GM03348 (cell line): ENCODE data around the gene ACOX2.
A peak's percentile ranks its signal among the peaks of the same experiment; 100 is the strongest.
"Not testable (repeated sequence)": the region's sequence is repeated elsewhere in the genome, so short reads cannot be mapped to it uniquely, and the experiment has no call there.

Source experiments
- DNase-seq: peaks from one replicate; pipeline ENCODE4 v3.0.0; 2012; ENCODE audit warnings: low spot score

The ACOX2 gene

DNA sequence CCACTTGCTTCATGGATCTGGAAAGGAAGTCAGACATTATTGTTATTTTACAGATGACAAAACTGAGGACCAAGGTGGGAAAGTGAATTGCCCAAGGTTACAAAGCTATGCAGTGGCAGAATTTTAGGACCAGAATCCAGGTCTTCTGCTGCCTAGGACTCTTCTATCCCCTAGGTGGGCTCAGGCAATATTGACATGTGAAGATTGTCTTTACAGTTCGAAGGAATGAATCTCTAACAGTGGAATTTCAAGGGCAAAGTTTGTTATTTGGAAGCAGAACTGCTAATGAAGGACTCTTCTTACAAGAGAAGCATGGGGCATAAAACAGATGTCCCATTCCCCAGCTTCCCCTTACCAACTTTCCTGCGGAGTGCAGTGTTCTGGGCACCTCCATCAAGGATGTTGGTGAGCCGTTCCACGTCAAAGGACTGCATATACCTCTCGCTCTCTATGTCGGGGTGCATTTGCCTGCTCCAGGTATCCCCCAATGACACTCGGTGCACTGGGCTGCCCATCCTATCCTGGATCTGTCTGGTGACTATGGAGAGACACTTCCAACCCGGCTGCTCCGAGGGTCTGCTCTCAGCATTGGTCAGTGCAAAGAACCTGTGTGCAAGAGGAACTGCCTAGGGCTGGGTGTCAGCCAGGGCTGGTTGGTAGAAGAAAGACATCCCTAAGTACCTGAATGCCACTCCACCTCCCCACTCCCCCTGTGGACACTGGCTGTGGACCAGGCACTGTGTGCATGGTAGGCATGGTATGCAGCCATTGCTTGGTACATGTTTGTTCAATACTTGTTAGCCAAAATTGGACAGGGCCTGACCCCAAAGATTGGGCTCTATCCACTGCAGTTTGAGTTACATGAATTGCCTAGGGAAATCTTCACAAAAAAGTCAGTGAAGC lies 2.1 kb downstream of the ACOX2 start:
- DNase-seq, result no peak

DNA sequence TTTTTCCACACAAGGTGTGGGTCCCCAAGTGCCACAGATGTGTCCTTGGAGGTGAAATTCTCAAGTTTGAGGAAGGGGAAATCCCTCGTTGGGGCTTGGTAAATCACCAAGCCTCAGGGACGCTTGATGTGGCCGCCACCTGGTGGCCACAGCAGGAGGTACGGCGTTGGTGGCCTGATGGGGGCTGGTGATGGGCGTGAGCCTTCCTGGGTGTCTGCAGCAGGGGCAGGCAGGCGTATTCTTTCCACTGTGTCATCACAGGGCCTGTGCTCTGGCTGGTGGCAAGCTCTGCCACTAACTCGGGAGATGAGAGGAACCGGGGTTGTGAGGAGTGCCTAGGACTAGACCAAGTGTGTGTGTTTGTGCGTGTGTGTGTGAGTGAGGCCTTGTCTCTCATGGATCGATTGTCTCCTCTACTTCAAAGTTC lies 4.2 kb downstream of the ACOX2 start:
- DNase-seq, result peak; percentile 91

DNA sequence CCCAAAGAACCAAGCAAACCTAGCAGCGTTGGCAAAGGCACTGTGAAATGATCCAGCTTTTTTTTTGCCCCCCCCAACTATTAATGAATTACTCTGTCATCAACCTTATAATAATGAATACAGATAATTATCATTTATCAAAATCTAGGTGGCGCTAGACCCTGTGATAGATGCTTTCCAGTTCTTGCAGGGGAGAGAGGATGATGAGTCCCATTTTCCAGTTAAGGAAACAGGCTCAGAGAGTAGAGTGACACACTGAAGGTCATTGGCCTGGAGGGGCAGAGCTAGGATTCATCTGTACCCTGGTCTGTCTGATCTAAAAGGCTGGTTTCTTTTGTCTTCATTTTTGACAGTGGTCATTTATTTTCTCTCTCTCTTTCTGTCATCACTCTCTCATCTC lies 5.0 kb downstream of the ACOX2 start:
- peak; percentile 20 for DNase-seq

DNA sequence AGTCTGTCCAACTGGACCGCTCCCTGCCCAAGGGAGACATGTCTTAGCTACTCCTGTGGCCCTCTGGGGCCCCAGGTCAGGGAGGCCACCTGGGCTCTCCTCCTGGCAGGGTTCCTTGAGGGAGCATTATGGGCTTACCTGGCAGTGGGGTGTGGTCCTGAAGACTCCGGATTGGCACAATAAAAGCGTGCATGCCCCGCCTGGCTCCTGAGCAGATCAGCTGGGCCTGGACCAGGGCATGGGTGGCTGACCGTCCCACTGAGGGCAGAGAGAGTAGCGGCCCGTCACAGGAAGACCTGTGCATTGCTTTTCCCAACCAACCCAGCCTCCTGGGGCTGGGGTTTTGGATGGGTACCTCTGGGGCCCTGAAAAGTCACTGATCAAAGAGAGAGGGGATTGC lies 5.4 kb downstream of the ACOX2 start:
- no peak for DNase-seq

DNA sequence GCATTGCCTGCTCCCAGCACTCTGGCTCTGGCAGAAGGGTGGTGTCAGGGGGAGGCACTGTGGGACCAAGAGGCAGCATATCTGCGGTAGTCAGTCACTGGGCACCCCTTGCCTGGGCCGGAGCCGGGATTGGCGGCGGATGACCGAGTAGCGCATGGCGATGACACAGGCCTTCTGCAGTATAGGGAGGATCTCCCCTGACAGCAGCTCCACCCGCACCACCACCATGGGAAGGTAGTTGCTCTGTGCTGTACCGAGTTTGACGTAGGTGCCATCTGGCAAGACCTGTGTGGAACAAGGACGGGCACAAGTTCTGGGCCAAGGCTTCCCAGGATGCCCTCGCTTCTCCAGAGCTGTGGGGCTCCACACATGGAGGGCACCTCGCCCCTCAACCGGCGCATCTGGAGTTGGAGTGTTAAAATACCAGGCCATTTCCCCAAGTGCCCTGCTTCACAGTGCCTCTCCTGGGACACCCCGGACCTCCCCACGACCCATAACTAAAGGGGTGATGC lies 6.6 kb downstream of the ACOX2 start:
- no peak for DNase-seq

DNA sequence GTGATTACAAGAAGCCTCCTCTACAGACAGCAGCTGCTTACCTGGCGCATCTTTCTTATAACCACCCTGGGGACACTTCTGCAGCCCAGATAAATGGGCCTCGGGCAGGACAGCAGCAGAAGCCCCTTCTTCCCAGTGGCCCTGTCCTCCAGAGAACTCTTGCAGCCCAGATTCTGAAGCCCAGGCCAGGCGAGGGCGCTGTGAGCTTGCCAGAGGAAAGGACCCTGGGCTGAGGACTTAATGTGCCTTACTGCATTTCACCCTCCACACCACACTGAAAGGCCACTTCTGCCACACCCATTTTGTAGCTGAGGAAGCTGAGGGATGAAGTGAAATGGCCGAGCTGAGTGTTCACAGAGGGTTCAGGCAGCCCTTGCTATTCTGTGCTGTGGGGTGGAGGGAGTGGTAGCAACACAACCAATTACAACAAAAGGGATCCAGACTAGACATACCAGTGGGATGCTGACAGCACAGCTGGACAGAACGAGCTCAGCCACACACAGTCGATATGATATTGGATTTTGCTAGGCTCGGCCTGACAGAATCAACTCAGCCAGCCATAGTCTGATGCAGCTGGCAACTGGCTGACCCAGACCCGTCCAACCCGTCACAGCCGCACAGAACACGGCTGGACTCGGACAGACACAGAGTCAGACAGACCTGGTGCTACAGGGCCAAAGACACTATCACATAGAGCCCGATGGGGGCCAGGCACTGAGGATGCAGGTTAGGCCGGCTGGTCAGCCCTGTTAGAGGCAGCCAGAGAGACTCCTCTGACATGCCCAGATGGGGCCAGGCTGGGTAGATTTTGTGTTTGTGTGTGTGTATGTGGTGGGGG lies 7.3 kb downstream of the ACOX2 start:
- peak; percentile 47 for DNase-seq

DNA sequence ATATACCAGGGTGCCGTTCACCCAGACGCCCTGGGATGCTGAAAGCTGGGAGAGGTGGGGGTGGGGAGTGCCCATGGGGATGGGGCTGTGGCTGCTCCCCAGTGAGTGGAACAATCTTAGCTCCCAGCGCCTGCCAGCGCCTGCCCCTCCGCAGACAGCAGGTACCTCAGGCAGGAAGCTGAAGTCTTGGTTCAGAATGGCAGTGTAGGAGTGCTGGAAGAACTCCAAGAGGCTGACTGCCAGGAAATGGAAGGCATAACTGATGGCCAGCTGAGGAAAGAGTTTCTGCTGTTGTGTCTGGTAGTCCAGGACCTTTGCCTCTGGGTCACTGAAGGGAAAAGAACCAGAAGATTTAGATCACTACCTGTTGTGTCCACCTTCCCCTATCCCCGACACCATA lies 8.4 kb downstream of the ACOX2 start:
- peak; percentile 37 for DNase-seq

DNA sequence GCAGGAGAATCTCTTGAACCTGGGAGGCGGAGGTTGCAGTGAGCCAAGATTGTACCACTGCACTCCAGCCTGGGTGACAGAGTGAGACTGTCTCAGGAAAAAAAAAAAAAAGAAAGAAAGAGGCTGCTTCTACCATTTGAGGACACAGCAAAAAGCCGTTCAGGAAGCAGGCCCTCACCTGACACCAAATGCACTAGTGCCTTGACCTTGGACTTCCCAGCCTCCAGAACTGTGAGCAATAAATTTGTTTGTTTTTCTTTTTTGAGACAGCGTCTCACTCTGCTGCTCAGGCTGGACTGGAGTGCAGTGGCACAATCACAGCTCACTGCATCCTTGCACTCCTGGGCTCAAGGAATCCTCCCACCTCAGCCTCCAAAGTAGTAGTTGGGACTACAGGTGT lies 9.6 kb downstream of the ACOX2 start:
- DNase-seq, result not testable (repeated sequence)

DNA sequence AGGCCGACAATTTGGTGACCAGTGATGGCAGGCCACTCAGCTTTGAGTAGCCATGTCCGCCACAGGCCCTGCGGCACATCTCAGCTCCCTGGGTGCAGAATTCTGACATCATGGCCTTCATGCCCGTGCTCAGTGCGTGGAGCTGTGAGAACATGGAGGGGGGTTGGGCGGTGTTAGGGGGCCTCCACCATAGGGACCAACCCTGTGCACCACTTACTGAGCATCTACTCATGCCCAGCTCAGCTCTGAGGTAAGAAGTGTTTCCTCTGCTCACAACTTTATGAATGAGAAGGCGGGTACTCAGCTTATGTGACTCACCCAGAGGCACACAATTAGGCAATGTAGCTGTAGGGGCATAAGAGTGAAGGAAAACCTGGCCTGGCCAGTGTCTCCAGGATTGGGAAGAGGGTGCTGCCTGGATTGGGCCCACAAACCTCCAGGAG lies 10.5 kb downstream of the ACOX2 start:
- DNase-seq, result peak; percentile 94

DNA sequence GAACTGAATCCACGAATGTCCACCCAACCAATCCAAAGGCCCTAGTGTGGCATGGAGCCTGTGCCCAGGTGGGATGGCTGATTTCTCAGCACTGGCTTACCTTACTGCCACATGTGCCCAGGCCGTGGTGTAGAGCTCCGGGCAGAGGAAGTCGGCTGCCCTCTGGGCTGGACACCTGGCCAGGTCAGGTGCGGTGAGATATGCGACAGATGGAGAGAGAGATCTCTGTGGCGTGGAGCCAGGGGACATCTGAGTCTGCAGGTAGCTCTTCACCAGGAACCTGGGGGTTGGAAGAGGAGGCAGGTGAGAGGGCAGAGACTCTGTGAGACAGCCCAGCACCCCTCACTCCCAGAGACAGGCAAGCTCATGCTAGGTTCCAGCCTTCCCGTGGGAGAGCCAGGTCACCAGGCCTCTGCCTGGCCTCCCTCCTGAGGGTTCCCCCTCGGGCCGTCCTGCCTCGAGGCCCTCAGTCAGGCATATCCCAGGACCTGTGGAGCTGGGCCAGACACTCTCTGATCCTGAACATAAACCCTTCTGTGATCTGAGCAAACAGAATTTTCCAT lies 12.6 kb downstream of the ACOX2 start:
- DNase-seq, result no peak

DNA sequence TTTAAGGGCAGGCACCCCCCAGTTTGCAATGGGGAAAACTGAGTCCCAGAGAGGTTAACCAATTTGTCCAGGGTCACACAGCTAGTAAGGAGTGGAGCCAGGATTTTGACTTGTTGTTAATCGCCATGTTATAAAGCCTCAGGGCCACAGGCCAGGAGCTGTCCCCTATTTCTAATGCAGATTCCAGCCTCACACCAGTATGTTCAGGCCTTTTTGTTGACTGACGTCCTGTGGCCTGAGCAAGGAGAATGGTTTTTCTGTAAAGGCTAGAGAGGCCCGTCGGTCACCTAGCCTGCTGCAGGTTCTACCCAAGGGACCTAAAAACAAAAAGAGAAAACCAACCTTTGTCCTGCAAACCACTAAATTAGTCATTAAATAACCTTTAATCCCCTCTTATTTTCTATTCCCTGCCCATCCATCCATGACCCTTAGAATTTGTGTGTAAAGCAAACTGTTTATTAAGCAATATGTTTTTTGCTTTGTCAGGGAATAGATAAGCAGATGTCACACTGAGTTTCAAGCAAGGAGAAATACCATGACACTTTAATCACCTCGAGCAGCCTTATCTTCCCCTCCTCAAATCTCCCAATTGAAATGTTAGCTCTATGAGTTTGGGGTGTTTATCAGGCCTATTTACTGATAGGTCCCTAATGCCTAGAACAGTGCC lies 14.1 kb downstream of the ACOX2 start:
- DNase-seq, result no peak

DNA sequence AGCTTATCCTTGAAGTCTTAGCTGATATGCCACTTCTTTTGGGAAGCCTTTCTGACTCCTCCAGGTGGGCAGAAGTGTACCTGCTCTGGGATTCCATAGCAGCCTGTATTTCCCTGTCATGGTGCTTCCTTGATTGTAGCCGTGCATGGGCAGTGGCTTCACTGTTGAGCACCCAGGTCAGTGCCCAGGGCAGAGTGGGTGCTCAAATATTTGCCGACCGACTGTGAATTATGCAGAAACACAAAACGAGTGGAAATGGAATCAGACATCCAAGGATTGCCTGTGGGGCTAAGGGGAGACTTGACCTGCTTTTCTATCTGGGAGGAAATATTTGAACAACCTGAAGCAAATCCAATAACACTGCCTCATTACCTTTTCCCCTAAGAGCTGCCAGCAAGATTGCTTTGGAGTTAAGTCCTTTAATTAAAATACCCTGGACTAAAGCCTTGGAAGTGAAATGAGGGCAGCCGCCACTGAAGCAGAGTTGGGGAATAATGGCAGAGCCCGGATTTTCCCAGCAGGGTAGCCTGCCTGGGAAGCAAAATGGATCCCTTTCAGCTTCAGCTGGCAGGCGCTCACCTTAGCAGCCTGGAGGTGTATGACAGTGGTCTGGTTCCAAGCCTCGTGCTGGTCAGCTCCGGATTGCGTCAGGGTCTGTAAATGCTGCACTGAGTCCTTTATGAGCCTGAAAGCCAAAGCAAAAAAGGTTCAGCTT lies 14.9 kb downstream of the ACOX2 start:
- no peak for DNase-seq

DNA sequence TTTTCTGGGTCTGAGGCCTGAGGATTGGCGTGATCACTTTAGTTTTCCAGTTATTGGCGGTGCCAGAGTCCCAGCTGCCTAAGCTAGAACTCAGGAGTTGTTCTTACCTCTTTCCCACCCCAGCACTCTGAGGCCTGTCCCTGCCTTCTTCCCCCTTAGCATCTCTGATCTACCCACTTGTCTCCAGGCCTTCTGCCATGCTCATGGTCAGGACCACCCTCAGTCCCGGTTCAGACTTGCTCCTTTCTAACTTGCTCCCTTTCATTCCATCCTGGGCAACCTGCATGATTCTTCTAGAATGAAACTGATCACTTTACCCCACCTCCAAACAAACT lies 15.7 kb downstream of the ACOX2 start:
- no peak for DNase-seq

DNA sequence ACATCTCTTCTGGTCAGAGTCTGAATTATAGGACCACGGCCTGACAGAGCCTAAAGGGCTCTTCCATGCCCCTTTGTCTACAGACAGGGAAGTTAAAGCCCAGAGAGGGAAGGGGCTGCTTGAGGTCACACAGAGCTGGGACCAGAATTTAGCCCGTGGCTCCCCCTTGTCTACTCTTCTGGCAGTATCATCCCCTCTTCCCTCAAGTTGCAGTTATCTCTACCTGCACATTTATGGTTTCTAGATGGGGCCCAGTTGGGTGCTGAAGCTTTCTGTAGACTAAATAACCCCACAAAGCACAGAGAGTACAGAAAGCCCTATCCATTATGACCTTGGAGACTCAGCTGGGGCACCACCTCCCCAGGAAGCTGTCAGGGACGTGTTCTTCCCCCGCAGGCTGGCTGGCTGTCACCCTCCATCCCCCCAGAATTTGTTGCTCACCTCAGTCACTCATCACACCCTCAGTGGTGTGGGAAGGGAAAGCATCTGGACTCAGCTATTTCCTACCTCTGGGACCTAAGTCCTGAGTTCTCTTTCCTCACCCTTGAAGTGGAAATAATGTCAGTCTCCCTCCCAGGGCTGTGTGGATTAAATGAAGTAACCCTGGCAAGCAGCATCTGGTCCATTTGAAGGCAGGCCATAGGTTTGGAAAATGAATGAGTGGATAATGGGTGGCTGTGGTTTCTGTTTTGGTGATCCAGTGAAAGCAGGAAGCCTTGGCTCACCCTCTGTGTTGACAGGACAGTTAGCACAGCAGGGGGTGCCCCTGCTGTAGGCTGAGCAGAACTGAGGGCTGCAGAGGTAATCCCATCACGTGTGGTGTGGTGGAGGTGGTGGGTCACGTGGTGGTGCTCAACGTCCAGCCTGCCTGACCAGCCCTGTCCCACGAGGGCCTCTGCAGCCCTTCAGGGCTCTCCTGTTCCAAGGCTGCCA lies 16.3 kb downstream of the ACOX2 start:
- no peak for DNase-seq

DNA sequence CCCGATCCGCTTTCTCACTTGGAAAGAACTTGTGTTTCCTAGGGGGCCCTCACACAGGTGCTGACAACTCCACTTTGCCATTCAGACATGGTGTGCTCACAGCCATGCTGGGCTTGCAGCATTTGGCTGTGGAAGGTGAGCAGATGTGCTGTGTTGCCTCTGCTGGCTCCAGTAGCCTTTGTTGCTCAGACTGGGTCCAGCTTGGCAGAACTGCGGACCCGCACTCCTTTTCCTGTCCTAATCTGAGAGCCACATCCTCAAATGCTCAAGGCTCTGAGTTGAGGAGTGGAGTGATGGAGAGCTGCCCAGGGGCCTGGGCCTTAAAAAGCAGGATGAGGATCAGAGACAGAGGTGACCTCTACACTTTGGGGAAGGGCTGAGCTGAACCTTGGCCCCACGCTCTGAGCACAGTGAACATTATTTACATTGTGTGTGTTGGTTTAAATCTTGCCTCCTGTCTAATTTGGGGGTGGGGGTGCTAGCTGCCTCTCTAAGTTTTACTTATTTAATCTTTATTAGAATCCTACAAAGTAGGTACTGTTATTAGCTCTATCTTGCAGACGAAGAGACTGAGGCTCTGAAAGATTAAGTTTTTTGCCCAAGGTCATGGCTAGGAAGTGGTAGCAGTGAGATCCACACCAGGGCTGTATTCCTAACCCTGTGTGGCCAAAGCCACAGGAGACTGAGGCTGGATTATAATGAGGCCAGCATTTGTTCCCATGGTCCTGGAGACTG lies 17.2 kb downstream of the ACOX2 start:
- no peak for DNase-seq

DNA sequence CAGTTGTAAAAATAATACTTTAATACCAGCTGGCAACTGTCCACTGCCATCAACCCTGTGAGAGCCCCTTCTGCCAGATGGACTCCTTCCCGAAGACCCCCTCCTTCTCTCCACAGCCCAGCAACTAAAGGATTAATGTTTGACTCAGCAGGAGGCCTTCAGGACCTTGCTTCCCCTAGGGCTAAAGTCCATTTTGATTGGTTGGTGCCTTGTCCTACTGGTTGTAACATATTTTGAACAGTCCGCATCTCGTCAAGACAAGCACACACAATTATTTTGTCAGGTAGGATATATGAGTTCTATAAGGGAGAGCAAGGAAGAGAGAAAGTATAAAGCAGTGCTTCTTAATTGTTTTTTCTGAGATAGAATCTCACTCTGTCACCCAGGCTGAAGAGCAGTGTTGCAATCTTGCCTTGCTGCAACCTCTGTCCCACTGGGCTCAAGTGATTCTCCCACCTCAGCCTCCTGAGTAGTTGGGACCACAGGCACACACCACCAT lies 18.6 kb downstream of the ACOX2 start:
- no peak for DNase-seq

DNA sequence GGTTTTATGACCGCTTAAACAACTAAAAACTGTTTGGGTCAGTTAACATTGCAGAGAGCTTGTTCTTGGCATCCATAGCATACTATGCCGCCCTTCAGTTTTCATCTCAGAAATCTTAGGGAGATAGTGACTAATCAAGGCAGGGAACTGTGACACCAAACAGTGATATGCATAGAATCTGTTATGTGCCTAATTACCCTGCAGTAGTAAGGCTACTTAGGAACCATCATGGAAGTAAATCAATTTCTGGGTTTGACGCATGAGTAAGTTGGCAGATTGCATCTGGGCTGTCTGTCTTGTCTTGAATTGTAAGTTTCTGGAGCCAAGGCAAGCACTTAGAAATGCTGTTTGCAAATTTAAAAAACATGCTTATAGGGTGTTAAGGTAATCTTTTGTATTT lies 22.6 kb downstream of the ACOX2 start:
- DNase-seq, result no peak

DNA sequence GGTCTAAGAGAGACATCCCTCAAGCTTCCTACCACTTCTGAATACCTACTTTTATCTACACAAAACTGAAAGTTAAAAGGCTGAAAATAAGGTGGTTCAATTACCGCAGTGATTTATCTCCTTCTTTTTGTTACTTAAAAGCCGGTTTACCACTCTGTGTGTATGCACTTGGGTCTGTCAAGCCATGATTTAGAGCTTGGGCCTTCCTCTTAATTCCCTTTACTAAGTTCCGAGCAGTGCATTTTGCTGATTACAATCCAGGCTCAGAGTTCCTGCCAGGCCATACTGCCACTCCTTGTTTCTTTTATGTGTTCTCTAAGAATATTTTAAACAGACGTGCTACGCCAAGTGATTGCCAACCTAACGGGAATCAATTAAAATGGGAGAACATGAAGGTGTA lies 28.6 kb downstream of the ACOX2 start:
- no peak for DNase-seq

DNA sequence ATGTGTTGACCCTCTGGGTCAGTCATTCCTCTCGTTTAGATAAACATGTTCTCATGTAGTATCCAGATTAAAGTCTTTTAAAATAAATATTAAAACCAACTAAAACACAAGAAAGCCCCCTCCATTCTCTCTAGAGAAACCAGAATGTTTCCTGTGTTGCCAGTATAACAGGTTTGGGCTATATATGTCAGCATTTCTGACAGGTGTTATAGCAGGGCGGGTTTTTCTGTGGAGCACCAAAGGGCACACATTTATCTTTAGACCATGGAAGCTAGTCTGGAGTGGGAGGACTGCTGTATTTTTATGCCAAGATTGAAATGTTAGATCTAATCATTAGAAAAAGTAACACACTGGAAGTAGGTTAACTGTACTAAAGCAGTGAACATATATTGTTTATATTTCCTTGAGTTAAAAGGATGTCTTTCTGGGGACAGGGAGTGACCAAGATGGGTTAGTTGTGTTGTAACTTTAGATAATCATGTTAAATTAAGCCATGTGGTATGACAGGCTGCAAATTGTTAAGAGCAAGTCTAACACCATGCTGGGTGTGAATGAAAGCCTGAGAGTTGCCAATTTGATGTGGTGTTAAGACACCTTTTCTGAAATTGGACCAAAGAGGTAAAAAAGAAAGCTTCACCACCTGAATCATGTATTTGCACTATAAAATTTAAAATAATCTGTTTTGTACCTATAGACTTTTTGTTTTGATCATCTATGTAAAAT lies 29.5 kb downstream of the ACOX2 start:
- no peak for DNase-seq
